Stimulated activated CD8-positive, alpha-beta memory T cell treated with anti-CD3 and anti-CD28 coated beads, Interleukin-15, amount 100 ng/mL, for 4 hours (primary cell): ENCODE results near the gene ABI3.
A peak's percentile ranks its signal among the peaks of the same experiment; 100 is the strongest.

ENCODE experiments used
- DNase-seq, 2 donors: peaks; one replicate each; pipeline ENCODE4 v3.0.0-alpha.2; 2020; ENCODE audit warnings: low read depth in 2 of 2

The ABI3 gene

DNA sequence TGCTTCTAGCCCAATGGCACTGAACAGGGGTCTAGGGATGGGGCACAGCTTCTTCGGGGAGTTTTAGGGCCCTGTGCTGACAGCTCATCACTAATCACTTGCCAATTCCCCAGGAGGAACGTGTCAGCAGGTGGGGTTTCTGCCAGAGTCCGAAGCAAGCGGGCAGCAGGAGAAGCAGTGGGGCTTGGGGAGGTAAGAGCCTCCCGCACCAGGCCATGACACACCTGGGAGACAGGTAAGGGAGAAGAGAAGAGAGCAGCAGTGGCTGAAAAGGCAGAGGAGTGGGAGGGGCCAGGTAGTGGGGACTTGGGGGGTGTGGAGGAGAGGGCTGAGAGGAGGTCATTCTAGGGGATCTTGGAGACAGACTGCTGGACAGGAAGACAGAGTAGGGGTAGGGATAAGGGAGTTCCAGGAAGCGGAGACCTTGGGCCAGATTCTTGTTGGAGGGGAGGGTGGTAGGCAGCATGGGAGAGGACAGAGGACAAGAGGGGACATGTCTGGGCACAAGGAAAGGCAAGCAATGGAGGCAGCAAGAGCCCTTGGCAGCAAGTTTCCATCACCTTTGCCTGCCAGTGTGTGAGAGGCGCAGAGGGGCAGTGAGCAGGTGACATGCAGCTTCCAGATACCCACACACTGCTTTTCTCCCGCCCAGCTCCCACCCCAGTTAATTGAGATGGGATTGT is 15.2 kb downstream of the ABI3 start:
- no peak for DNase-seq

DNA sequence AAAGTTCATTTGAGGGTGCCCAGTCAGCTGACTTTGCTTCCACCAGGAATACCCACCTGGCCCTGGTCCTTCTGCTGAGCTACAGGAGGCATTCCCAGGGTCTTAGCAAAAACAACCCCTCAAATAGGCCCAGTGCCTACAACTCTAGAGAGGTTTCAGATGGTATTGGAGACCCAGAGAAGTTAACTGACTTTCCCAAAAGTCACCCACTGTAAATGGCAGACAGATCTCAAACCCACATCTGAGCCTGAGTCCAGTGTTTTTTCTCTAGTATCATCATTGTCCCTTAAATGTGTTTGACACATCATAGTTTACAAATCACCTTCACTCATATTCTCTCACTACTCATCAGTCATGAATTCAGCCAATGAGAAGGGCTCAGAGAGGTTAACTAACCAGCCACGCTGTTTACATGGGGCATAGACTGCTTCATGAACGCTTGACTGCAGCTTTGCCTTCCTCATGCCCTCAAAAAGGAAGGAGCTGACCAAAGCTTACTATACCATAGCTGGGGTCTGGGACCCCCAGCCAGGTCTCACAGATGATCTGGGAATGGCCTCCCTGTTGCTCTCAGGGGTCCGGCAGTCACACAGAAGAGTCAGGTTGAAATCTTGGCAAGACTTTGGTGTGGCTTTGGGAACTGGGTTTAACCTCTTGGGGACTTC is 16.4 kb downstream of the ABI3 start:
- DNase-seq: no peak

GRCh38 chr17:49227436-49228261 is 17.1 kb downstream of the ABI3 start:
- DNase-seq: peak in 1 of 2 donors; percentile 66

- DNase-seq: no peak
These were observed 18.7 kb downstream of the ABI3 start for GRCh38 chr17:49229076-49229804.

DNA sequence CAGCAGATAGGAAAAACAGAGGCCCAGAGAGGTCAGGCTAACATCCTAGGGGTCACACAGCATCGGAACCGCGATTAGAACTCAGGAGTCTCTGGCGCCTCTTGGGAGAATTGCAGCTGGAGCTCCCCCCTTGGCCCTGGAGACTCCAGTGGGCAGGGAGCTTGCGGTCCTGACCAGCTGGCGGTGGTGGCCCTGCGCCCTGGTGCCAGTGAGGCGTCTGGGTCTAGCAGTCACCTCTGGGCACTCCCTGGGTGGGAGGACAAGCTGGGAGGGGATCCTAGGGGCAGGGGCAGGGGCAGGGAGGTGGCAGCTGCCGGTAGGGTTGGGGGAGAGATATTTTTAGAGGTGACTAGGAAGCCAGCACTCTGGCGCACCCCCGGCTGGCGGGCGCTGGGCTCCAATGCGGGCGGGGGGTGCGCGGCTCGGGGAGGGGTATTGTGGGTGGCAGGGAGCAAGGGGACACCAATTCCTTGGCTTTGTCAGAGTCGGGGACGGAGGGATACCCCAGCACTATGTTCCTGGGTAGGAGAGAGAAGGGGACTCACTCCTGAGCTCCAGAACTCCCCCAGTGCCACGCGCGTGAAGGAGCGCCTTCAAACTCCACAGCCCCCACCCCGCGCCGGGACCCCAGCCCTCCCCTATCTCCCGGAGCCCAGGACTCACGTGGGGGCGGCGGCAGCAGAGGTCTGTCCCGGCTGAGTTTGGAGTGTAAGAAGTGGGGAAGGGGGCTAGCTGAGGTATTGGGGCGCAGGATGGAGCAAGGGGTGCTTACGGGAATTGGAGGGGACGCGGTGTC is 19.5 kb downstream of the ABI3 start:
- no peak for DNase-seq

DNA sequence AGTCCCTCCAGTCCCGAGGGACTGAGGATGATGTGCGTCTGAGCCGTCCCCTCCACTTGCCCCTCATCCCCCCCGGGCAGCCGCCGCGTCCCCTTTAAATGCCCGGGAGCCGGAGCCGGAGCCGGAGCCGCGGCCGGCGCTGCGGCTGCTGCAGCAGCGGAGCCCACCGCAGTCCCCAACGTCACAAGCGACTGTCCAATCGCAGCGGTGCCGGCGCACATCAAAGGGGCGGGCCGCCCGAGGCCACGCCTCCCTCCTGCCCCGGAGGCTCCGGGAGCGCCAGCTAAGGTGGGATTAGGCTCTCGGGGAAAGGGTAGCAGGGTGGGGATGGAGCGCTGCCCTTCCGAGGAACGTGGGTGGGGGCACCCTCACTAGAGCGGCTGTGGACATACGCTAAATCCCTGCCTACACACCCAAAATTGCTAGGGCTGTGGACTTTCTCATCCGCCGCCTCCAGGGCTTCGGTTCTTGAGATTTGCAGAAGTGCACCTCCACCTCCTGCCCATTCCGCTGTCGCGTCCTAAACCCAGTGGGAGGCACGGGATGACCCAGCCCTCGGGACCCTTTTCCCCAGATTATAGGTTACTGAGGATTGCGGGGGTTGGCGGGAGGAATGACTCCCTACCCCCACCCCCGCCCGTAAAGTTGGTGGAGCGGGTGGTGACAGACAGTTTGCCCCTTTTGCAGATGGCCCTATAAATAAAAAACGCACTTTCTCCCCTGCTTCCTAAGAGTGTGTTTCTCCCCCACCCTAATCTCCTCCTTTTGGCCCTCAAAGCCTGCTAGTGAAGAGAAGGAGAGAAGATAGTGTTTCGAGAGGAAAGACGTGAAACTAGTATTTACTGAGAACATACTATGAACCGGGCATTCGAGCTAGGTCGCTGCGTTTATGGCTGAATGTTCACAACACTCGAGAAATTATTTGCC is 20.4 kb downstream of the ABI3 start, which contains the start of gene PHOSPHO1:
PHOSPHO1 (minus strand) TSS at position 152 of the 927 bp plus-strand sequence. CDS start 4,096 bp downstream, outside the sequence.
- DNase-seq: peak; percentile 64 to 71

- DNase-seq: no peak
These were observed 21.0 kb downstream of the ABI3 start for GRCh38 chr17:49231563-49231894.

DNA sequence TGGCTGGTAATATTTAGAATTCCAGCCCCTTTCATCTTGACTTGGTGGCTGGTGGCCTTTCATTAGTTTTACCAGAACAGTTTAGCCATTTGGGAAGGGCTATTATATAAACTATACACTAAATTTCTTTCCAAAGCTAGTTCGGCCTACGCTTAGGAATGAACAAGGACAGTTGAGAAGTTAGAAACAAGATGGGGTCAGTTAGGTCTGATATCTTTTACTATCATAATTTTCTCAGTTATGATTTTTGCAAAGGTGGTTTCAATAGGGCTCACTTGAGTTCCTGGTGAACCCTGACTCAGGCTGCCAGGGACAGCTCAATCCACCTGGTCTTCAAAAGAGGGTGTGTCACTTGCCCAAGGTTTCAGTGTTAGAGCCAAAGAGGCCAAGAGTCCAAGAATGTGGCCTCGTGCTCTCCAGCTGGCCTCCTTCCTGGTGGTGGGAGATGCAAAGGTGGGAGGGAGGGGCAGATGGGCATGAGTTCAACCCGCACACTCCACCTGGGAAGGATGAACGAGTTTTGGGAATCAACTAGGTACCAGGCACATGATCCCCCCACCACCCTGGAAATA is 24.1 kb downstream of the ABI3 start:
- DNase-seq: no peak

GRCh38 chr17:49235896-49236295 is 25.4 kb downstream of the ABI3 start:
- DNase-seq: no peak

DNA sequence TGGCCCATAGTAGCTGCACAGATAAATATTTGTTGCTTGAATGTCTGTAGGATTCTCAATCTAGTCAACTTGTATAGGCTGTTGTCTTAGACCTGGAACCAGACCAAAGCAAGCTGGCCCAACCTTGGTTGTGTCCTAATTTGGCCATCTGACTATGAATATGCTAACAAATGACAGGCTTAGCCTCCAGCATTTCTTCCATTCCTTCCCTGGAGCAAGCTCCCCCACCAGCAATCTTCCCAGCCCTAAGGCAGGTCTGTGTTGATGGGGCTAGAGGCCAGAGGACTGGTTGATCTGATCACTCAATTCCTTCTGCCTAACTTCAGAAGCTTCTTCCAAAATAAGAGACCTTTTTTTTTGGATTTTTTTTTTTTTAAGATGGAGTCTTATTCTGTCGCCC is 29.5 kb downstream of the ABI3 start:
- no peak for DNase-seq

DNA sequence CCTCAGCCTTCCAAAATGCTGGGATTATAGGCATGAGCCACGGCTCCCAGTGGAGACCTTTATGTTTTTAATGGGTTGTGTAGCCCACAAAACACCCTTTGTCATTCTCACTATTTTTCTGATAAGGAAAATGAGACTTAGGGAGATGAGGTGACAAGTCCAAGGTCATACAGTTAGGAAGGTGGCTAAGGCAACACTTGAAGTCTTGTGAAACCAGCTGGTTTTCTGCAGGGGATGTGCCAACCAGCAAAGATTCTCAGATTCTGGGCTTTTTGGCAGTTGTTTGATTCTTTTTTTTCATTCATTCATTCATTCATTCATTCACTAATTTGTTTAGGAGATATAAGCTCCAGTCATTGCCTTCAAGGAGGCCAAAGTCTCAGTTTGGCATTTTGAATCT is 30.1 kb downstream of the ABI3 start:
- no peak for DNase-seq

- no peak for DNase-seq
These were observed 30.5 kb downstream of the ABI3 start for GRCh38 chr17:49241040-49241439.

- no peak for DNase-seq
These were observed 31.3 kb downstream of the ABI3 start for GRCh38 chr17:49241692-49242397.

GRCh38 chr17:49242813-49243212 is 32.3 kb downstream of the ABI3 start:
- DNase-seq: no peak

GRCh38 chr17:49244839-49245238 is 34.3 kb downstream of the ABI3 start:
- DNase-seq: no peak

GRCh38 chr17:49247944-49248343 is 37.4 kb downstream of the ABI3 start:
- no peak for DNase-seq

- no peak for DNase-seq
These were observed 38.8 kb downstream of the ABI3 start for GRCh38 chr17:49249292-49249794.

GRCh38 chr17:49249890-49250522 is 39.5 kb downstream of the ABI3 start:
- DNase-seq: no peak
